HepG2 (cell line): ENCODE data around the gene PPFIA3.

ENCODE experiments used
- CTCF ChIP-seq: sonication (generic); formaldehyde crosslinking; IDR thresholded peaks from 2 replicates; pipeline ENCODE4 v1.5.0; 2020; ENCODE audit warnings: mild to moderate bottlenecking, missing genetic modification reagents, moderate library complexity
- EZH2 ChIP-seq: conservative IDR thresholded peaks from 2 replicates; pipeline ENCODE4 v1.6.1; 2012; ENCODE audit warnings: mild to moderate bottlenecking, low read depth, low read length, moderate library complexity
- FLYWCH1 ChIP-seq: sonication (generic); formaldehyde crosslinking; IDR thresholded peaks from 2 replicates; pipeline ENCODE4 v1.8.1; 2023; ENCODE audit warnings: mild to moderate bottlenecking, missing genetic modification reagents
- RAD21 ChIP-seq: fragments of 450-650 bp; formaldehyde crosslinking; IDR thresholded peaks from 2 replicates; pipeline ENCODE4 v1.5.0; 2020; ENCODE audit warnings: mild to moderate bottlenecking
- ZNF264 ChIP-seq: sonication (generic); formaldehyde crosslinking; IDR thresholded peaks from 2 replicates; pipeline ENCODE4 v1.4.0; 2020; ENCODE audit warnings: missing genetic modification reagents
- ZNF446 ChIP-seq: sonication (generic); formaldehyde crosslinking; IDR thresholded peaks from 2 replicates; pipeline ENCODE4 v1.5.0; 2020; ENCODE audit warnings: mild to moderate bottlenecking, missing genetic modification reagents

- TF ChIP-seq CTCF (CRISPR knock-in tag) (no peak), RAD21 (CRISPR knock-in tag) (no peak), ZNF264 (CRISPR knock-in tag) (no peak), ZNF446 (CRISPR knock-in tag) (no peak), EZH2 (no peak), FLYWCH1 (CRISPR knock-in tag) (no peak)
Measured at GRCh38 chr19:49148044-49148682, 28.8 kb downstream of the PPFIA3 start.
